OCI-LY1 (cell line): ENCODE measurements around the gene CFAP298.

Experiments
- H2AFZ ChIP-seq: fragments of 200-600 bp; sonication (generic), shearing (Covaris generic); 2 replicates; pipeline ENCODE4 v1.6.0; 2014; ENCODE audit warnings: antibody characterized with exemption, mild to moderate bottlenecking, low read length
- H3F3A ChIP-seq: fragments of 200-600 bp; sonication (generic), shearing (Covaris generic); 2 replicates; pipeline ENCODE4 v1.6.0; 2014; ENCODE audit warnings: mild to moderate bottlenecking, antibody characterized with exemption, low read length, moderate library complexity; ENCODE audit not compliant: insufficient read depth
- H3K27ac ChIP-seq: fragments of 200-600 bp; sonication (generic); 2 replicates; pipeline ENCODE4 v1.5.1; 2014; ENCODE audit warnings: low read length, mixed run types, mild to moderate bottlenecking, low read depth; ENCODE audit not compliant: poor library complexity, severe bottlenecking
- H3K27me3 ChIP-seq: fragments of 200-600 bp; sonication (generic); 2 replicates; pipeline ENCODE4 v1.6.0; 2014; ENCODE audit warnings: antibody characterized with exemption, mild to moderate bottlenecking, low read length, moderate library complexity; ENCODE audit not compliant: insufficient read depth
- H3K36me3 ChIP-seq: fragments of 200-600 bp; sonication (generic); 2 replicates; pipeline ENCODE4 v1.6.1; 2014; ENCODE audit warnings: mild to moderate bottlenecking, antibody characterized with exemption, low read length, moderate library complexity, mixed read lengths; ENCODE audit not compliant: insufficient read depth
- H3K4me1 ChIP-seq: fragments of 200-600 bp; sonication (generic); 2 replicates; pipeline ENCODE4 v1.5.1; 2014; ENCODE audit warnings: mild to moderate bottlenecking, low read length, moderate library complexity; ENCODE audit not compliant: insufficient read depth, severe bottlenecking
- H3K4me2 ChIP-seq: fragments of 200-600 bp; sonication (generic), shearing (Covaris generic); 2 replicates; pipeline ENCODE4 v1.6.1; 2014; ENCODE audit warnings: low read length
- H3K4me3 ChIP-seq: fragments of 200-600 bp; sonication (generic); 2 replicates; pipeline ENCODE4 v1.5.1; 2014; ENCODE audit warnings: low read length, low read depth, mild to moderate bottlenecking, mixed read lengths; ENCODE audit not compliant: poor library complexity, severe bottlenecking
- H3K79me2 ChIP-seq: fragments of 200-600 bp; shearing (Covaris generic); 2 replicates; pipeline ENCODE4 v1.6.1; 2016; ENCODE audit warnings: mixed run types, low read length, mixed read lengths; ENCODE audit not compliant: insufficient read depth
- H3K9ac ChIP-seq: fragments of 200-600 bp; sonication (generic), shearing (Covaris generic); 2 replicates; pipeline ENCODE4 v1.6.1; 2014; ENCODE audit warnings: mild to moderate bottlenecking, low read length, mixed read lengths
- H3K9me2 ChIP-seq: fragments of 200-600 bp; sonication (generic), shearing (Covaris generic); 2 replicates; pipeline ENCODE4 v1.6.1; 2014; ENCODE audit warnings: low read depth, mild to moderate bottlenecking, low read length, mixed read lengths
- H3K9me3 ChIP-seq: fragments of 200-600 bp; shearing (Covaris generic); 2 replicates; pipeline ENCODE4 v1.6.1; 2014; ENCODE audit warnings: low read length, mixed read lengths
- H4K20me1 ChIP-seq: fragments of 200-600 bp; sonication (generic), shearing (Covaris generic); 2 replicates; pipeline ENCODE4 v1.6.0; 2016; ENCODE audit warnings: mild to moderate bottlenecking, low read length; ENCODE audit not compliant: insufficient read depth
- CTCF ChIP-seq: fragments of 200-600 bp; sonication (generic), shearing (Covaris generic); IDR thresholded peaks from 2 replicates; pipeline ENCODE4 v1.5.1; 2017; ENCODE audit warnings: mild to moderate bottlenecking, antibody characterized with exemption, low read length, moderate library complexity, mixed read lengths
- EZH2 ChIP-seq: fragments of 200-600 bp; sonication (generic), shearing (Covaris generic); IDR thresholded peaks from 2 replicates; pipeline ENCODE4 v1.8.0; 2017; ENCODE audit warnings: borderline replicate concordance, mixed run types, mild to moderate bottlenecking, antibody characterized with exemption, low read length, moderate library complexity, mixed read lengths

The CFAP298 gene

DNA sequence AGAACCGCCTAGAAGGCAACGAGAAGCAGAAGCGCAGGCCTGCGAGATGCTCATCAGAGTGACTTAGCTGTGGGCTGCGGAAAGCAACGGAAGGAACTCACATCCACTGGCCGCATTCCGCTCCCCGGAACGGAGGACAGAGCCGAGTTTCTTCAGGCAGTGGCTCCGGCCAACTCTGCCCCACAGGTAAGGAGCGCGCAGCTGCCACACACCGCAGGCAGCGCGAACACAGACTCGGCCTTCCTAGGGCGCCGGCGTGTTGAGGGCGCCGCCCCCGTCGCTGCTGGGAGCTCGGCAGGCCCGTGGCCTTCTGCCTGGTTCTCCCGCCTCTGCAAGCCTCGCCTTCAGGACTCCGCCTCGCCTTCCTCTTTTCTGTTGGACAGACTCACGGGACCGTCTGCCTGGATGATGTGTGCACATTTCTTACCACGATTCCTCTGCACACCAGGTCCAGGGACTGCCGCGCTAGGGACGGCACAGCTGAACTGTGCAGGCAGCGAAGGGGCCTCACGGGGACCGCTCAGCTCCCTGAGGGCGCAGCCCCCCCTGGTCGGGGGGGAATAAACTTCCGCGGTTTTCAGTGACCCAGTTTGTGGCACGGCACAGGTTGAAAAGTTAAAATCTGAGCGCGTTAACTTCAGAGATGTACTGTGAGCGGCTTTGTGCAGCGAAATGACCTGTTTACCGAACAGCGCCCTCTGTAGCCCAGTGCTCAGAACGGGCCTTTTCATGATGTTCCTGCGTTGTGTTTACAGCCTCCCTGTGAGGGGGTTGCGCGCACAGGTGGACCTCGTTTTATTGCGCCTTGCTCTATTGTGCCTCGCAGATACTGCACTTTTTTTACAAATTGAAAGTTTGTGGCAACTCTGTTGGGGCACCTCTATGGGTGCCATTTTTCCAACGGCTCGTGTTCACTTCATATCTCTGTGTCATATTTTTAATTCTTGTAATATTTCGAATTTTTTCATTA lies 42.6 kb downstream of the CFAP298 start:
- Histone ChIP-seq H3K79me2 (no peaks in the 10 kb centered on the region), H3F3A (no peaks in the 10 kb centered on the region), H3K27me3 (peaks cover 3% of the 10 kb centered on the region; the same call in 1 of the 2 replicates), H3K9me2 (no peaks in the 10 kb centered on the region), H3K36me3 (no peaks in the 10 kb centered on the region), H3K4me1 (peaks cover 7% of the 10 kb centered on the region), H3K4me3 (peak overlapping the region; percentile 67), H3K9ac (peak overlapping the region; percentile 61; the same call in 1 of the 2 replicates), H3K9me3 (peaks cover 4% of the 10 kb centered on the region), H4K20me1 (no peaks in the 10 kb centered on the region), H3K4me2 (peak overlapping the region; percentile 94), H3K27ac (no peak overlapping the region), H2AFZ (peak overlapping the region; percentile 76; the same call in 1 of the 2 replicates)
- no peak for TF ChIP-seq EZH2
- peak; percentile 78 for TF ChIP-seq CTCF

GRCh38 chr21:32567626-32568025 lies 44.6 kb downstream of the CFAP298 start:
- Histone ChIP-seq H3K79me2 (no peaks in the 10 kb centered on the region), H3K27me3 (no peaks in the 10 kb centered on the region; the same call in 1 of the 2 replicates), H4K20me1 (no peaks in the 10 kb centered on the region), H3K4me3 (no peak overlapping the region), H3F3A (no peaks in the 10 kb centered on the region), H3K9me2 (no peaks in the 10 kb centered on the region), H3K4me1 (peaks cover 7% of the 10 kb centered on the region), H3K27ac (no peak overlapping the region), H3K4me2 (no peak overlapping the region), H3K9me3 (peaks cover 6% of the 10 kb centered on the region), H2AFZ (no peak overlapping the region), H3K9ac (no peak overlapping the region), H3K36me3 (no peaks in the 10 kb centered on the region)
- no peak for TF ChIP-seq CTCF
- no peak for TF ChIP-seq EZH2

GRCh38 chr21:32566741-32567389 lies 45.3 kb downstream of the CFAP298 start:
- TF ChIP-seq EZH2 (no peak), CTCF (no peak)
- Histone ChIP-seq H3K27me3 (no peaks in the 10 kb centered on the region; the same call in 1 of the 2 replicates), H3K9me3 (peaks cover 6% of the 10 kb centered on the region), H3K4me2 (no peak overlapping the region), H3K27ac (no peak overlapping the region), H4K20me1 (no peaks in the 10 kb centered on the region), H2AFZ (no peak overlapping the region), H3K36me3 (no peaks in the 10 kb centered on the region), H3K4me3 (no peak overlapping the region), H3K4me1 (peaks cover 7% of the 10 kb centered on the region), H3F3A (no peaks in the 10 kb centered on the region), H3K9me2 (no peaks in the 10 kb centered on the region), H3K9ac (no peak overlapping the region), H3K79me2 (no peaks in the 10 kb centered on the region)
